B cell (primary cell): ENCODE results near the gene PPP1R16B. TPM values are rescaled to one million over a fixed set of nuclear protein-coding genes. Genes with fewer than 3 reads are reported as not detected.
A peak's percentile ranks its signal among the peaks of the same experiment; 100 is the strongest.

Experiments used
- ATAC-seq: fragments of 200-7000 bp; cut with Tn5 transposase; one replicate; pipeline ENCODE4 v1.10.0; 2021; ENCODE audit warnings: low read depth, mild to moderate bottlenecking, moderate number of reproducible peaks, moderate library complexity
- CTCF ChIA-PET: fragments of 350-600 bp; sonication (Branson Sonifier 250); formaldehyde crosslinking; loops from one replicate; lab custom pipeline; 2021; ENCODE audit warnings: antibody characterized with exemption, inconsistent platforms; lab: Charles Lee
- POLR2A ChIA-PET: fragments of 350-600 bp; sonication (Branson Sonifier 250); formaldehyde crosslinking; loops from one replicate; lab custom pipeline; 2021; ENCODE audit warnings: antibody characterized with exemption; lab: Charles Lee
- DNase-seq: peaks from one replicate; pipeline ENCODE4 v3.0.0; 2013
- H2AFZ ChIP-seq: 2 replicates; pipeline ENCODE4 v1.6.1; 2012; ENCODE audit warnings: mild to moderate bottlenecking, low read depth, low read length; ENCODE audit not compliant: insufficient read depth, poor library complexity, severe bottlenecking
- H3K27ac ChIP-seq, 2 donors: 1 replicate in 1 of 2; 2 replicates in 1 of 2; pipeline ENCODE4 v1.5.1; 2012 to 2013; ENCODE audit warnings: low read length in 2 of 2, mild to moderate bottlenecking in 2 of 2, moderate library complexity in 1 of 2
- H3K27me3 ChIP-seq, 4 experiments: fragments of 200-600 bp in 1 of 4; sonication (generic) in 1 of 4; replicated peaks in 1 of 4; 1 replicate in 2 of 4; 2 replicates in 2 of 4; pipeline versions ENCODE4 v1.6.1 to v1.7.0; 2013 to 2016; ENCODE audit warnings: low read length in 3 of 4, mild to moderate bottlenecking in 2 of 4, mixed read lengths in 1 of 4, moderate library complexity in 1 of 4; ENCODE audit not compliant: insufficient read depth in 4 of 4, control insufficient read depth in 3 of 4; ENCODE audit errors: control extremely low read depth in 1 of 4
- H3K36me3 ChIP-seq, 2 experiments: replicated peaks in 1 of 2; 1 replicate in 1 of 2; 2 replicates in 1 of 2; pipeline versions ENCODE4 v1.6.1 to v1.7.1; 2013; ENCODE audit warnings: low read length in 1 of 2; ENCODE audit not compliant: insufficient read depth in 2 of 2, control insufficient read depth in 1 of 2; ENCODE audit errors: control extremely low read depth in 1 of 2, extremely low read depth in 1 of 2
- H3K4me1 ChIP-seq, 2 donors: fragments of 200-600 bp in 1 of 2; sonication (generic) in 1 of 2; 1 replicate in 1 of 2; 2 replicates in 1 of 2; pipeline versions ENCODE4 v1.5.1 to v1.6.1; 2013 to 2017; ENCODE audit warnings: low read length in 2 of 2; ENCODE audit not compliant: control insufficient read depth in 2 of 2, insufficient read depth in 2 of 2
- H3K4me2 ChIP-seq: replicated peaks from 2 replicates; pipeline ENCODE3; 2012; ENCODE audit warnings: mild to moderate bottlenecking, low read depth, low read length; ENCODE audit not compliant: poor library complexity, severe bottlenecking
- H3K4me3 ChIP-seq, 5 experiments: fragments of 200-600 bp in 1 of 5; sonication (generic) in 1 of 5; 1 replicate in 3 of 5; 2 replicates in 2 of 5; pipeline versions ENCODE4 v1.5.1 to v1.7.0; 2011 to 2016; ENCODE audit warnings: low read length in 4 of 5, mild to moderate bottlenecking in 4 of 5, low read depth in 2 of 5, control low read depth in 1 of 5, moderate library complexity in 1 of 5; ENCODE audit not compliant: insufficient read depth in 1 of 5; ENCODE audit errors: control extremely low read depth in 1 of 5, extremely low read depth in 1 of 5
- H3K79me2 ChIP-seq: fragments of 200-600 bp; sonication (generic); one replicate; pipeline ENCODE4 v1.6.0; 2016; ENCODE audit warnings: low read length; ENCODE audit not compliant: control insufficient read depth, insufficient read depth
- H3K9ac ChIP-seq: fragments of 200-600 bp; sonication (generic); 2 replicates; pipeline ENCODE4 v1.6.1; 2017; ENCODE audit warnings: mild to moderate bottlenecking, low read length, moderate library complexity
- H3K9me3 ChIP-seq, 3 donors: one replicate each; pipeline versions ENCODE4 v1.6.1 to v1.7.1; 2013; ENCODE audit warnings: low read length in 2 of 3; ENCODE audit not compliant: control insufficient read depth in 2 of 3, insufficient read depth in 1 of 3; ENCODE audit errors: control extremely low read depth in 1 of 3
- H4K20me1 ChIP-seq: 2 replicates; pipeline ENCODE4 v1.6.0; 2012; ENCODE audit warnings: mild to moderate bottlenecking, low read length; ENCODE audit not compliant: insufficient read depth, control insufficient read depth, poor library complexity, severe bottlenecking
- H3K27ac Mint-ChIP-seq: one replicate; pipeline ENCODE4 v1.8.0; 2021; ENCODE audit warnings: mixed read lengths
- H3K27me3 Mint-ChIP-seq: one replicate; pipeline ENCODE4 v1.8.0; 2021; ENCODE audit warnings: mixed read lengths
- H3K4me1 Mint-ChIP-seq: one replicate; pipeline ENCODE4 v1.8.0; 2021; ENCODE audit warnings: mixed read lengths
- H3K4me3 Mint-ChIP-seq: one replicate; pipeline ENCODE4 v1.8.0; 2021; ENCODE audit warnings: mixed read lengths
- H3K9me3 Mint-ChIP-seq: one replicate; pipeline ENCODE4 v1.8.0; 2022; ENCODE audit warnings: mixed read lengths; ENCODE audit not compliant: insufficient read depth
- CTCF ChIP-seq: fragments of 200-600 bp; IDR thresholded peaks from one replicate; pipeline ENCODE4 v1.8.0; 2022; ENCODE audit warnings: antibody characterized with exemption, mild to moderate bottlenecking
- EZH2 ChIP-seq: IDR thresholded peaks from 2 replicates; pipeline ENCODE4 v1.6.1; 2012; ENCODE audit warnings: borderline replicate concordance, low read depth, mild to moderate bottlenecking, moderate library complexity, low read length; ENCODE audit not compliant: insufficient read depth, poor library complexity, severe bottlenecking
- WGBS: methylation state at CpG from one replicate; pipeline ENCODE4 v1.1.5; 2013; ENCODE audit warnings: missing lambda C conversion rate; ENCODE audit not compliant: insufficient coverage; 5-methylcytosine and 5-hydroxymethylcytosine counted together
- intact Hi-C: fragments of 100-400 bp; cut with micrococcal nuclease; formaldehyde crosslinking; loops from one replicate; pipeline ENCODE4 v1.10.0; 2022
- polyA plus RNA-seq: library from polyadenylated mRNA; depleted of rRNA; stranded (reverse); fragments of >200 nt; gene quantifications from 2 replicates; pipeline ENCODE4 v1.2.3, GENCODE V29; 2012
- total RNA-seq, 2 donors: library from RNA; stranded (reverse); fragments of 120-200 nt in 1 of 2; gene quantifications; 1 replicate in 1 of 2; 2 replicates in 1 of 2; pipeline versions ENCODE4 v1.2.3 to v1.2.4, GENCODE V29; 2013 to 2022

The PPP1R16B gene
- total and polyA plus RNA-seq, 2 donors (not counting 1 experiment from before 2014, with no cell fraction given), result 58.8 to 108 TPM

GRCh38 chr20:38830356-38830755, 24.9 kb downstream of the PPP1R16B start:
- no peaks in the 10 kb centered on the region for H3K27me3 Mint-ChIP-seq
- H3K9me3 ChIP-seq, result no peaks in the 10 kb centered on the region
- no peak overlapping the region for H3K9ac ChIP-seq
- CTCF ChIA-PET, result interaction anchor here (2.3 kb wide), 1 partner anchor 62 kb away, joined by 9 read pairs; no protein-coding TSS in a partner anchor
- no peaks in the 10 kb centered on the region for H3K9me3 Mint-ChIP-seq
- intact Hi-C loops, result no loop called here
- peaks cover 50% of the 10 kb centered on the region for H4K20me1 ChIP-seq
- H3K27ac Mint-ChIP-seq, result peak overlapping the region; percentile 84
- no CpG with 5 or more reads among the region's 1 CpG for WGBS
- no peak overlapping the region for H3K4me3 Mint-ChIP-seq
- H3K27me3 ChIP-seq, result no peaks in the 10 kb centered on the region
- peaks cover 98% of the 10 kb centered on the region for H3K79me2 ChIP-seq
- no peak overlapping the region for H2AFZ ChIP-seq
- no peak overlapping the region for H3K4me3 ChIP-seq
- TF ChIP-seq CTCF (no peak), EZH2 (no peak)
- H3K4me1 Mint-ChIP-seq, result peaks cover 88% of the 10 kb centered on the region
- POLR2A ChIA-PET, result interaction anchor here (1.3 kb wide), 1 partner anchor 9 kb away, joined by 3 read pairs; no protein-coding TSS in a partner anchor
- no peak for ATAC-seq
- no peak for DNase-seq
- H3K27ac ChIP-seq, result peak overlapping the region in 1 of 2 donors; percentile 67
- peaks cover 1 to 60% of the 10 kb centered on the region in 2 experiments for H3K36me3 ChIP-seq
- peaks cover 53 to 66% of the 10 kb centered on the region in 2 donors for H3K4me1 ChIP-seq
- H3K4me2 ChIP-seq, result no peak overlapping the region

- intact Hi-C loops, result no loop called here
- H3K27me3 ChIP-seq, result no peaks in the 10 kb centered on the region
- Mint-ChIP-seq H3K4me1 (peaks cover 80% of the 10 kb centered on the region), H3K27ac (peak overlapping the region; percentile 84), H3K27me3 (no peaks in the 10 kb centered on the region), H3K9me3 (no peaks in the 10 kb centered on the region), H3K4me3 (no peak overlapping the region)
- no peak overlapping the region for H3K4me2 ChIP-seq
- TF ChIP-seq EZH2, result no peak
- TF ChIP-seq CTCF, result no peak
- H3K9me3 ChIP-seq, result no peaks in the 10 kb centered on the region
- no peak overlapping the region for H3K9ac ChIP-seq
- H3K79me2 ChIP-seq, result peaks cover 98% of the 10 kb centered on the region
- H3K36me3 ChIP-seq, result peaks cover under 1 to 55% of the 10 kb centered on the region in 2 experiments
- 88% methylated on average over 9 of the region's 11 CpGs for WGBS
- H3K27ac ChIP-seq, result peak overlapping the region in 1 of 2 donors; percentile 67
- DNase-seq, result no peak
- ChIA-PET CTCF (interaction anchor here (0.8 to 2.3 kb wide), 3 partner anchors 9 to 61 kb away, joined by 3 to 9 read pairs (median 3); no protein-coding TSS in a partner anchor), POLR2A (interaction anchor here (1.3 kb wide), 1 partner anchor 10 kb away, joined by 3 read pairs; no protein-coding TSS in a partner anchor)
- no peak overlapping the region for H2AFZ ChIP-seq
- H4K20me1 ChIP-seq, result peaks cover 42% of the 10 kb centered on the region
- H3K4me3 ChIP-seq, result no peak overlapping the region
- ATAC-seq, result no peak
- peaks cover 53 to 68% of the 10 kb centered on the region in 2 donors for H3K4me1 ChIP-seq
These were observed 25.7 kb downstream of the PPP1R16B start for GRCh38 chr20:38831049-38831691.
